HL-60/S4 treated with retinoic acid at 250 ng/mL for 4 days and 3 days (cell line): ENCODE data around the gene PRKAR1B.

Source experiments
- in situ Hi-C: fragments of 300-500 bp; cut with MboI; formaldehyde crosslinking; loops from 2 replicates; pipeline ENCODE4 v1.7.0; 2022; ENCODE audit warnings: low sequenced_read_pairs

Gene PRKAR1B

DNA sequence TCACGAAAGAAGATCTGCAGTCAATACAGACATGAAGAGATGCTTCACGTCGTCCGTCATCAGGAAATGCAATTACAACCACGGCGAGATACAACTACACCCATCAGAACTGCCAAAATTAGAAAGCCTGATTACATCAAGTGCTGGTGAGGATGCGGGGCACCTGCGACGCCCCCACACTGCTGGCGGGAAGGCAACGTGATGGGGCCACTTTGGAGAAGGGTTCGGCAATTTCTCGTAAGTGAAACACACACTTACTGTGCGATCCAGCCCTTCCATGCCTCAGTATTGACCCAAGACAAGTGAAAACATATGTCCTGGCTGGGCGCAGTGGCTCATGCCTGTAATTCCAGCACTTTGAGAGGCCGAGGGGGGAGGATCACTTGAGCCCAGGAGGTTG is 181.6 kb downstream of the PRKAR1B start:
- in situ Hi-C loops, result no loop called here

DNA sequence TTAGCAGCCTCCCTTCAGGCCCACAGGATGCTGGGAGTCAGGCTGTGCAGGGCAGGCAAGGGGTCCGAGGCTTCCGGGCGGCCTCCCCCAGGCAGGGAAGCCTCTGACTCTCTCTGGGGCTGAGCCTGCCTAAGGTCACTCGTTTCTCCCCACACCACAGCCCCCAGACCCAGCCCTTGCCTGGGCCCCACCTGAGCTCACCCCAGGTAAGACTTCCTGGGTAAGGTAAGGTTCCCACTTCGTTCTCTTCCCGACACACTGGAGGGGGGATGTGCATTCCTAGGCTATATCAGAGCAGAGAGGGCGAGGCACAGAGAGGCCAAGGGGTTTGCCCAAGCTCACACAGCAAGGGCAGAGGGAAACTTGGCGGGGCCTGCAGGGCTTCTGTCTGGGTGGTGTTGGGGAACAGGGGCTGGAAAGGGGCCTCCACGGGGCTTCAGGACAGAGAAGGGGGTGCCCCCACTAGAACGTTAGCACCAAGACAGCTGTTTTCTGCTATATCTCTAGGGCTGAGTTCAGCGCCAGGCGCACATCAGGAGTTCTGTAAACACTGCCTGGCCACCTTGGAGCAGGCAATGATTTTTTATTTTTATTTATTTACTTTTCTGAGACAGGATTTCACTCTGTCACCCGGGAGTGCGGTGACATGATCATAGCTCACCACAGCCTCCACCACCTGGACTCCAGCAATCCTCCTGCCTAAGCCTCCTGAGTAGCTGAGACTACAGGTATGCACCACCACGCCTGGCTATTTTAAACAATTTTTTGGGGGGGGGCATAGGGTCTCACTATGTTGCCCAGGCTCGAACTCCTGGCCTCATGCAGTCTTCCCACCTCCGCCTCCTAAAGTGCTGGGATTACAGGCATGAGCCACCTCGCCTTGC is 182.5 kb downstream of the PRKAR1B start:
- in situ Hi-C loops, result no loop called here

DNA sequence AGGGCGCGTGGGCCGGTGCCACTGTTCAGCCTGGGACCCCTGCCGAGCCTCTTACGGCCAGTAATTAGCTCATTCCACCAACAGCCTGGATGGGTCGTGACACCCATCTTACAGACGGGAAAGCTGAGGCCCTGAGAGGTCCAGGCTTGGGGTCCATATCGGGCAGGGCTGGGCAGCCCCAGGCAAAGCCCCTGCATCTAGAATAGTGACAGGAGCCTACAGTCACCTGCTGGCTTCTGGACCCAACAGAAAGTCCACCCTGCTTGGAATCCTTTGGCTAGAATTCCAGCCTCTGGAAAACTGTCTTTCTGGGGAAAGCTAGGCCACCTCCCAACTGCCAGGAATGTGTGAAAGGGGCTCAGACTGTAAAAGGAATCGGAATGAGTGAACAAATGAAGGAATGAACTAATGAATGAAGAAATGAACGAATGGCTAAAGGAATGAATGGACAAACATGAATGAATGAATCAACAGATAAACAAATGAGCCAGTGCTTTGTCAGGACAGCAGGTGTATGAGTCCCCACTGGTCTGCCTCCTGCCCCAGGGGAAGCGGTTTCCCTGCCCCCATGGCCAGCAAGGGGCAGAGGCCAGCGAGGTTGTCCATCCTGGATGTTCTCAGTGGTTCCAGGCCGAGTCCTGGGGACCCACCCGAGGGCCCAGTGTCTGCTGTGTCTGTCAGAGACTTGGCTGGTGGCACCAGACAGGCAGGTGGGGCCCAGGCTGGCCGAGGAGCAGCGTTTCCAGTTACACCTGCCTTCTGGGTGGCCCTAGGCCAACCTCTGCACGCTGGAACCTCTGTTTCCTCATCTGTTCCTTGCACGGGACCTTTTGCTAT is 183.4 kb downstream of the PRKAR1B start:
- in situ Hi-C loops, result no loop called here

DNA sequence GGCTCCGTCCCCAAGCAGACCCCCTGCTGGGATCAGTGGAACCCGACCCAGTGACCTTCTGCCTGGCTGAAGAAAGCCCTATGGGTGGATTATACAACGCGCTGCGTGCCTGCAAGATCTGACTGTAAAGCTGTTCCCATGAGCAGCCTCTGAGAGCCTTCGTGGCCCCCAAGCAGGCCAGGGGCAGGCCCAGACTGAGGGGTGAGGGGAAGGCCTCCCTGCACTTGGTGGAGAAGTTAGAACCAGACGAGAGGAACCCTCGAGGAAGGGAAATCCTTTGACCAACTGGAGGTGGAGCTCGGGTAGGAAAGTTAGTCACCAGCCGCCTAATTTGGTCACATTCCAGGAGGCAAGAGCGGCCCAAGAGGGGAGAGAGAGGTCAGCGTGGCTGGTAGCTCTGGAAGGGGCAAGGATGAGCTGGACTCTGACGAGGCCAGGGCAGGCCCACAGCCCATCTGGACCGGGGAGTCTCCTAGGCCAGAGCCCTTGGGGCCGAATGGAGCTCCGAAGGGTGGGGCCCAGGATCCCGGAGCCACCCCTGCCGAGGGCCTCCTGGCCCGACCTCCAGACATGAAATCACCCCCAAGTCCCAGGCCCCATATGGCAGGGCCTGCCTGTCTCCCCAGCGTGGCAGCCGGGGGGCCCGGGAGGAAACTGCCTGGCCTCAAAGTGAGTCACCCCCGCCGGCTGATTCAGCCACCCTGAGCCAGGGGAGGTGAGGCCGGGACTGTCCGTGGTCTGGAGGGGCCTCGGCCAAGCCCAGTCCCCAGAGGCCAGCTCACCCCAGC is 184.2 kb downstream of the PRKAR1B start:
- in situ Hi-C loops, result no loop called here

DNA sequence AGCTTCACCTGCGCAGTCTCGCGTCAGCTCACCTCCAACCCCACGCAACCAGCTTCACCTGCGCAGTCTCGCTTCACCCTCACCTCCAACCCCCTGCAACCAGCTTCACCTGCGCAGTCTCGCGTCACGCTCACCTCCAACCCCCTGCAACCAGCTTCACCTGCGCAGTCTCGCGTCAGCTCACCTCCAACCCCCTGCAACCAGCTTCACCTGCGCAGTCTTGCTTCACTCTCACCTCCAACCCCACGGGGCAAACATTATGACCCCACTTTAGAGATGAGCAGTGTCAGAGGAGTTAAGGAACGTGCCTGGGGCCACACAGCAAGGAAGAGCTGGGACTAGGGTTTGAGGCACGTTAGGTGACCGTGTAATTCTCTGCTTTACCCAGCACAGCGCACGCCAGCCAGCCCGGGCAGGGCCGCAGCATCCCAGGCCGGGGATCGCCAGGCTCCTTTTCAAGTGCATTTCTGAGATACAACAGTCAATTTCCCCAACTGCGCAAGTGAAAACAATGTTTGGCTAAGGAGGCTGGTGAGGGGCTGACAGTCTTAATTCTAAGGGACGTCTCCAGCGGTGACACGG is 184.9 kb downstream of the PRKAR1B start:
- in situ Hi-C loops, result no loop called here

DNA sequence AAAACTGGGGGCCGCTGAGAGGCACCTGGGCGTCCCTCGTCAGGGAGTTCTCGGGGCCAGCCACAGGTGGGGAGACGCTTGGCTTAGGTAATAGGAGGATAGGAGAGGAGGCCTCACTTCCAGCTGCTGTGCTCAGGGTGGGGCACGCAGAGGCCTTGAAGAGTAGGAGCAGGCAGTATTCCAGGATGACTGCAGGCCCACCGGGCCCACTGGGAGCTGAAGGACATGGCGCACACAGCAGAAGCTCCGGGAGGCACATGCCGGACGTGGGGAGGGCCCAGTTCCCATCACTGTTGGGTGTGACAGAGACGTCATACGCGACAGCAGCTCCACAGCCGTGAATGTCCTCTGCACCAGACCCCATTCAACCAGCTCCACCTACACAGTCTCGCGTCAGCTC is 185.4 kb downstream of the PRKAR1B start:
- in situ Hi-C loops, result no loop called here

DNA sequence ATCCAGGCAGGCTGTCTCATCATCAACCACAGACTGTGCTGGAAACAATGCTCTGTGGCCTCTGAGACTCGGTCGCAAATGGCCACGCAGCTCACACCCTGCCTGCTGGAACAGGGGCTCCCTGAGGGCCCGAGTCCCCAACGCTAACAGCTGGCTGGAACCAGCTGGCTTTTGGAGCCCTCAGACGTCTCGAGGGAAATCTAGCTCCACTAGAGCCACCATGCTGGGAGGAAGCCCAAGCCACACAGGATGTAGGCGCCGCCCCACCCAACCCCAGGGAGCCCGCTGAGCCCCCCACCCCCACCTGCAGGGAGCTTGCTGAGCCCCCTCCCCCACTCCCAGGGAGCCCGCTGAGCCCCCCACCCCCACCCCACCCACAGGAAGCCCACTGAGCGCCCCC is 186.1 kb downstream of the PRKAR1B start:
- in situ Hi-C loops, result no loop called here

DNA sequence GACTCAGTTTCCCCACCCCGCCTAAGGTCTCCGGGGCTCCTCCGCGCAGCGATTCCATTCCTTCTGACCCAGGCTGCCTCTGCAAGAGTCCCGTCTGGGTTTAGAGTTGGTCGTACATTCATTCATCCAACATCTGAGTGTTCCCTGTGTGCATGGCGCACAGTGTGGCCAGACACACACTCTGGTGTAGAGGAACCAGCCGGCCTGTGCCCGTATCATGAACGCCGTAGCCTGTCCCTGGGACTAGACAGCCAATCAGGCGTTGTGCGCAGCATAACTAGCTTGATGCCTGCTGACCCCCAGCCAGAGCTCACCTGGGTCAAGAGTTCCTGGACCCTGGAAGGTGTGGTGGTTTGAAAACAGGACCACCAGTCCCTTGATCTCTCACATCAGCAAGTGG is 186.5 kb downstream of the PRKAR1B start:
- in situ Hi-C loops, result no loop called here

DNA sequence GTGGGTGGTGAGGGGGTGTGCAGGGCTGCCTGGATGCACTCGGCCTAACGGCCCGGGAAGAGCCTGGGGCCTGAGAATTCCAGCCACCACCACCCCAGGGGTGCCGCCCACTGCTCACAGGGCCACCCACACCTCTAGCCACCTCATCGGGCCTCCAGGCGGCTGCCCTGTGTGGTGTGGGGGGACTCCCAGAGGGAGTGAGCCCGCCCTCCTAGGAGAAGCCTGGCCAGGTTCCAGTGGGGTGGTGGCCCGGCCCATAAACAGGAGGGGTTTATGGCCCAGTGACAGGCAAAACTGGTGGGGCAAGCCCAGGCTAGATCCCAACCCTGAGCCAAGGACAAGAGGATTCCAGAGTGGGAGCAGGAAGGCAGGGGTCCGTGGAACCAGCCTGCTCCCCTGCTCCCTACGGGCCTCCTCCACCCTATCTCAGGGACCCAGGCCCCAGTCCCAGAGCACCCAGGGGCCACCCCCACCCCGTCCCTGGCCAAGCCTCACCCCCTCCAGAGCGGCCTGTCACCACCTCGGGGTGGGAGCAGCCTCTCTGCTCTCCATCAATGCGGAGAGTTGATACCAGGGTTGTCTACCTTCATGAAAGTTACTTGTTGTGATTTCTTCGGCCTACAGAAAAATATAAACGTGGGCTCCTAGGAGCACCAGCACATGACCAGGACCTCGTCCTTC is 187.2 kb downstream of the PRKAR1B start:
- in situ Hi-C loops, result no loop called here

DNA sequence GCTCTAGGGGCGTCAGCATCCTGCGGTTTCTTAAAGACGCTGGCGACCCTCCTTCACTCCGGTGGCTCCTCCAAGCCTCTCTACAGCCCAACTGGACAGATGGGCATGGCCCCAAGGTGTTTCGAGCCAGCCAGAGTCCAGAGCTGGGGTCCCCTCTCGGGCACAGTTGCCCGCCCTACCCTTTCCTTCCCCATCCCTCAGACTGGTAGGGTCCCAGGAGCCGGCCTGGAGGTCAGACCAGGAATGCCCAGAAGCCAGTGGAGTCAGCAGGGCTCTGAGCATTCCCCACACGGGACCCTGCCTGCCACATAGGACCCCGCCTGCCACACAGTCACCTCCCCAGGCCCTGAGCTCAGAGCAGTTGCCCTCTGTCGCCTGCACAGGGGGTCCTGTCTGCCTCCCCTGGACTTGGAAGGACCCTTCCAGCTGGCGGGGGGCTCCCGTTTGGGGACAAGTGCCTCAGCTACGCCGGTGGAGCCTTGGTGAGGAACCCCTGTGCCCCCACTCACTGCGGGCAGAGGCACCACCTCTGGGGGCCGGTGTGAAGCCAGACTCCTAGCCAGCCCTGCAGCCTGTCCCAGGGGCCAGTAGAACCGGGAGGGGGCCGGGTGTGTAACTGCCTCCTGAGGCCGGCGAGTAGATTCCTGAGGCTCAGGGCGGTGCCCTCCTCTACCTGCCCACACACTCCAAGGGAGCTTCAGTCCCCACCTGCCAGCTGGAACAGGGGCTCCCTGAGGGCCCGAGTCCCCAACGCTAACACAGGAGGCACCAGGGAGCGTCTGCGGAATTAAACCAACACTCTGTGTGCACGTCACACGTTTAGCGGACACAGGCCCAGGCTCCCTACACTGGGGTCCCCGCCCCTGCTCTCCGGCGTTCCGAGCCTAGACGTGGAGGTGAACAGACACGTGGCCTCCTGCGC is 188.1 kb downstream of the PRKAR1B start:
- in situ Hi-C loops, result no loop called here

DNA sequence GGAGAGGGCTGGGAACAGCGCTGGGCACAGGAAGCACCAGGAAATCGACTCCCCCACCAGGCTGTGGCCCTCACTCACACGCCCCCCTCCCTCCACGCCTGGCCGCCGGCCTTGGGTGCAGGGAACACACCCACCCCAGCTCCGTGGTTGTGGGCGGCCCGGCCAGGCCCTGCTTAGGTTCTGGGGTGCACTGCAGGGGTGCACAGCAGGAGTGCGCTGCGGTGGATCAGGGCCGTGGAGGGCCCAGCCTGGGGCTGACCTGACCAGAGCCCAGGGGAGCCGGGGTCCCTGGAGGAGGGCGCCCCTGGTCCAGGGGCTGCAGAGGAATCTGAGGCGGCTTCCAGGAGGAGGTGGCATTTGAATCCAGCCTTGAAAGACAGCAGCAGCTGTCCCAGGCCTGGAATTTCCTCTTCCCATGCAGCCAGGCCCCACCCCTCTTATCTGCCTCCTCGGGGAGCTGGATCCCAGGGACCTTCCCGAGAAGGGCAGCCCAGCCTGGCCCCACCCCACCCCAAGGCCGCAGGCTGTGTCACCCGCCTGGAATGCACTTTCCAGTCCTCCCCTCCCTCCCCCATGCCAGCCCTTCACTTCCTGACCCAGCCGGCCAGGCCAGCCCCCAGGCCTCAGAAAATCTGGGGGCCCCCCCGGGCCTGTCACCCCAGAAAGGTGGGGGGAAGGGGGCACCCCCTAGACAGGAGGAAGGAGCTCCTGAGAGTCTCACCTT is 189.0 kb downstream of the PRKAR1B start:
- in situ Hi-C loops, result no loop called here

DNA sequence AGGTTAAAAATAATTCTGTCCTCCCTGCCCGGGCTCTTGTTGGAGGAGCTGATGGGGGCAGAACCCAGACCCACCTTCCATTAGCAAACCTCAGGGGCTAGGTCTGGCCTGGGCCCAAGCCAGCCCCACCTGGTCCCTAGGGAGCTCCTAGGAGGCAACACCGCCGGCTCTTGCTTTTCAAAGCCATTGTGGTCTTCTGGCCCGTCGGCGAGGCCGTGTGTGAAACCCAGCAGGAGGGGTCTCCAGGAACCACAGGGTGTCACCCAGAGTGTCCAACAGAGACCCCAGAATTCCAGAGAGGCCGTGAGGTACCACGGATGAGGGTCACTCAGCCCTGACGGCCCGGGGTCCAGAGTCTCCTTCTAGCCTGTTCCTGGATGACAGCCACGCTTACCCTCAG is 190.8 kb downstream of the PRKAR1B start:
- in situ Hi-C loops, result no loop called here

DNA sequence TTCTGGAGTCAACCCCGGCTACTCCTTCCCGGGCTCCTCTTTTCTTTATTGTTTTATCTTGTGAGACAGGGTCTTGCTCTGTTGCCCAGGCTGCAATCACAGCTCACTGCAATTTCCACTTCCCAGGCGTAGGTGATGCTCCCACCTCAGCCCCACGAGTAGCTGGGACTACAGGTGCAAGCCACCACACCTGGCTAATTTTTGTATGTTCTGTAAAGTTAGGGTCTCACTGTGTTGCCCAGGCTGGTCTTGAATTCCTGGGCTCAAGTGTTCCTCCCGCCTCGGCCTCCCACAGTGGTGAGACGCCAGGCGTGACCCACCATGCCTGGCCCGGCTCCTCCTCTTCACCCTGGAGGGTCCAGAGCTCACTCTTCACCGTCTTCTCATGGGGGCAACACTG is 192.1 kb downstream of the PRKAR1B start:
- in situ Hi-C loops, result no loop called here

DNA sequence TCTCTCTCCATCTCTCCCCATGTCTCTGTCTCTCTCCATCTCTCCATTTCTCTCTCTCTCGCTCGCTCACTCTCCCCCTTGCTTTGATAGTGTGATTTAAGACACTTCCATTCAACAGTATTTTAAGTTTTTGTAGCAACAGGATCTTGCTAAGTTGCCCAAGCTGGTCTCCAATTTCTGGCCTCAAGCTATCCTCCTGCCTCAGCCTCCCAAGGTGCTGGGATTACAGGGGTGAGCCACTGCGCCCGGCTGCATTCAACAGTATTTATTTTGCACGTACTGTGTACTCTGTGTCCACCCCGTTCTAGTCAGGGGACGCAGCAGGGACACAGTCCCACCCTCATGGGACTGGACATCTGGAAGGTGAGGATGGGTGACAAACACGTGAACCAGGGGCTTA is 193.0 kb downstream of the PRKAR1B start:
- in situ Hi-C loops, result no loop called here

DNA sequence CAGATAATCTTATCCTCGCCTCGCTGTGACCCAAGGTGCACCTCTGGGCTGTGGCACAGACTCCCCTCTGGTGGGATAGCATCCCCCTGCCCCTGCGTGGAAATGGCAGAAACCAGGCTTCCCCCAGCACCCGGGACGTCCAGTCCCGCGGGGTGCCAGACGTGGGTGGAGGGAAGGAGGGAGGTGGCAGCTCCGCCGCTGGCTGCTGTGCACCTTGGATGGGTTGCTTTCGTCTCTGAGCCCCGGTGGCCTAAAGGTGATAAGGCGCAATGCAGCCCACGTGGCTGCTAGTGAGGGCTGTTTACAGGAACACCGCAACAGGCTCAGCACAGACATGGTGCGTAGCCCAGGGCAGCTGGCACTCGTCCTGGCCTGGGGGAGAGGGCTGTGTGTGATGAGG is 193.8 kb downstream of the PRKAR1B start:
- in situ Hi-C loops, result no loop called here

DNA sequence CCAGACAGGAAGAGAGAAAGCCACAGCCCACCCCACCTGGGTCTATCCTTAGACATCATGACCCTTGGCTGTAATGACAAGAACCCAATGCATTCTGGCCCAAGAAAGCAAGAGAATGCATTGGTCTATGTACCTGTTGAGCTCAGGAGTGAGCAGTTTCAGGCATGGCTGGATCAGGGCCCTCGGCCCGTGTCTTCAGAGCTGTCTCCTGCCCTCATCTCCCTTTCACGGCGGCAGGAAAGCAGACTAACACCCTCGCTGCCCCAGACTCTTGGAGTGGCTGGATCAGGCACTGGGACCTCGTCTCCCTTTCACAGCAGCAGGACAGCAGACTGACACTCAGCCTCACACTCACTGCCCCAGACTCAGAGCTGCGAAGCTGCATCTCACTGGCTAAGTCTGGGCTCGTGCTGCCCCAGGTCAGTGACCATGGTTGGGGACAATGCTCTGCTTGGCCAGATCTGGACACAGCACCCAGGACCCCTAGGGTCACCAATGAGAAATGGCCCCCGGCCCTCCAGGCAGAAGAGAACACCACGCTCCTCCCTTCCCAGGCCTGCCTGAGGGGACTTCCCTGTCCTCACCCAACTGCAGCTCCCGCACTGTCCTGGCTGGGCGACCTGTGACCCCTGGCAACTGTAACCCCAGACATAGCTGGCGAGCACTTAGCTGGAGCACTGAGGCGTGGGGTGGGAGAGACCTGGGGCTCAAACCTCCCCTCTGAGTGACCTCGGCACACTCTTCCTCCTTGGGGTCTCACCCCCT is 194.5 kb downstream of the PRKAR1B start:
- in situ Hi-C loops, result no loop called here

DNA sequence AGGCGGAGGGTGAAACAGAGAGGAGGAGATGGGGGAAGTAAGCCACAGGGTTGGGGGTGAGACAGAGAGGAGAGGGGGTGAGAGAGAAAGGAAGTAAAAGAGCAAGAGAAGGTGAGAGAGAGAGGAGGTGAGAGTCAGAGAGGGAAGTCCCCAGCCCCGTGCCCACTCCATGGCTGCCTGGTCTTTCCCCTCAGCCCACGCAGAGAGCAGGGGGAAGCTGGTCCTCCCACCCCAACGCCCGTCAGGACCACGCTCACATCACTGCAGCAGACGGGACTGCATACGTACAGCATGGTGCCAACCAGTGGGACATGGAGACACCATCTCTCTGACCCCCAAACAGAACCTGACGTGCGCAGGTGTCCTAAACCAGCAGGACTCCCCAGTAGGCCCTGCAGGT is 195.3 kb downstream of the PRKAR1B start:
- in situ Hi-C loops, result no loop called here

DNA sequence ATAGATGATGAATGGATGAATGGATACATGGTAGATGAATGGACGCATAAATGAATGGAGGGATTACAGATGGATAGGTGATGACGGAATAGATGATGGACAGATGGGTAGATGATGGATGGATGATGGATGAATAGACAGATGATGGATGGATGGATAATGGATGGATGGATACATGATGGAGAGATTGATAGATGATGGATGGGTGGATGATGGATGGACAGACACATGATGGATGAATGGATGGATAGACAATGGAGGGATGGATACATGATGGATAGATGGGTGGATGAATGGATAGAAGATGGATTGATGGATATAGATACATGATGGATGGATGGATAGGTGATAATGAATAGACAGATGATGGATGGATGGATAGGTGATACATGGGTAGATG is 198.6 kb downstream of the PRKAR1B start:
- in situ Hi-C loops, result no loop called here
